HUDEP-2 (cell line): ENCODE results near the gene ARL13A.
"Not testable (repeated sequence)": the region's sequence is repeated elsewhere in the genome, so short reads cannot be mapped to it uniquely, and the experiment has no call there.

ENCODE experiments used
- DNase-seq, 76 experiments: peaks; one replicate each; lab custom pipeline; 2025; ENCODE audit not compliant: unreplicated experiment in 76 of 76; lab: John Stamatoyannopoulos, UW

The ARL13A gene

GRCh38 chrX:100969408-100969807 lies at the start of gene ARL13A:
ARL13A (plus strand) TSS chrX:100969708; CDS start chrX:100973690, 3,982 bp downstream.
- no peak for DNase-seq

GRCh38 chrX:100924375-100924774 lies 45.1 kb upstream of the ARL13A start:
- DNase-seq, result no peak

- DNase-seq, result no peak
Observed at GRCh38 chrX:100926453-100926852, 43.1 kb upstream of the ARL13A start.

- DNase-seq, result peak in 10 of 76 experiments; percentile 0 to 5 (median 2)
Observed at GRCh38 chrX:100928660-100929613, 40.6 kb upstream of the ARL13A start, which contains the start of gene XKRX. XKRX (minus strand) TSS chrX:100928917; CDS start chrX:100928304, 613 bp downstream.

- DNase-seq, result no peak
Observed at GRCh38 chrX:100931218-100931924, 38.1 kb upstream of the ARL13A start.

GRCh38 chrX:100931925-100932285 lies 37.6 kb upstream of the ARL13A start:
- no peak for DNase-seq

GRCh38 chrX:100935767-100936166 lies 33.7 kb upstream of the ARL13A start:
- no peak for DNase-seq

- no peak for DNase-seq
Observed at GRCh38 chrX:100939333-100939732, 30.2 kb upstream of the ARL13A start.

GRCh38 chrX:100944601-100945000 lies 24.9 kb upstream of the ARL13A start:
- no peak for DNase-seq

GRCh38 chrX:100946299-100946927 lies 23.1 kb upstream of the ARL13A start:
- DNase-seq, result no peak

GRCh38 chrX:100948557-100948956 lies 21.0 kb upstream of the ARL13A start:
- DNase-seq, result no peak

GRCh38 chrX:100962811-100963210 lies 6.7 kb upstream of the ARL13A start:
- DNase-seq, result no peak

- no peak for DNase-seq
Observed at GRCh38 chrX:100964362-100964761, 5.1 kb upstream of the ARL13A start.

- DNase-seq, result peak in 1 of 76 experiments; percentile 1
Observed at GRCh38 chrX:100969936-100970335, 428 bp downstream of the ARL13A start.

GRCh38 chrX:100973411-100973810 lies 3.9 kb downstream of the ARL13A start:
- no peak for DNase-seq

GRCh38 chrX:100975212-100975611 lies 5.7 kb downstream of the ARL13A start:
- DNase-seq, result no peak

- DNase-seq, result no peak
Observed at GRCh38 chrX:100976211-100976610, 6.7 kb downstream of the ARL13A start.

GRCh38 chrX:100979881-100980607 lies 10.5 kb downstream of the ARL13A start:
- DNase-seq, result no peak

- DNase-seq, result peak in 3 of 76 experiments; percentile 0 to 10 (median 1)
Observed at GRCh38 chrX:100980608-100981497, 11.3 kb downstream of the ARL13A start.

- not testable (repeated sequence) for DNase-seq
Observed at GRCh38 chrX:100981498-100981845, 12.0 kb downstream of the ARL13A start.
